ENCODE results near the gene FEM1C. TPM values are rescaled to one million over a fixed set of nuclear protein-coding genes. Genes with fewer than 3 reads are reported as not detected.

The FEM1C gene
- total RNA-seq, 1 donor from 2014 or later: 16.3 TPM

DNA sequence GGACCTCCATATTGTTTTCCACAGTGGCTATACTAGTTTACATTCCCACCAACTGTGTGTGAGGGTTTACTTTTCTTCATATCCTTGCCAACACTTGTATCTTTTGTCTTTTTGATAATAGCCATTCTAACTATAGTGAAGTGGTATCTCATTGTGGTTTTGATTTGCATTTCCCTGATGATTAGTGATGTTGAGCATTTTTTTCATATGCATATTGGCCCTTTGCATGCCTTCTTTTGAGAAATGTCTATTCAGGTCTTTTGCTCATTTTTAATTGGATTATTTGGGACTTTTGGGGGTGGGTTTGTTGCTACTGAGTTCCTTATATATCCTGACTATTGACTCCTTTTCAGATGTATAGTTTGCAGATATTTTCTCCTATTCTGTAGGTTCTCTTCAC, 44.4 kb downstream of the FEM1C start:
- Mint-ChIP-seq H3K36me3 (ENCODE audit: low read depth) (no peaks in the 10 kb centered on the region), H3K9me3 (peaks cover 6% of the 10 kb centered on the region), H3K27me3 (ENCODE audit: low read depth) (no peaks in the 10 kb centered on the region), H3K27ac (ENCODE audit: unreplicated experiment) (no peak overlapping the region), H3K4me1 (no peaks in the 10 kb centered on the region), H3K4me3 (no peak overlapping the region)
- TF ChIP-seq, protein P1, sequence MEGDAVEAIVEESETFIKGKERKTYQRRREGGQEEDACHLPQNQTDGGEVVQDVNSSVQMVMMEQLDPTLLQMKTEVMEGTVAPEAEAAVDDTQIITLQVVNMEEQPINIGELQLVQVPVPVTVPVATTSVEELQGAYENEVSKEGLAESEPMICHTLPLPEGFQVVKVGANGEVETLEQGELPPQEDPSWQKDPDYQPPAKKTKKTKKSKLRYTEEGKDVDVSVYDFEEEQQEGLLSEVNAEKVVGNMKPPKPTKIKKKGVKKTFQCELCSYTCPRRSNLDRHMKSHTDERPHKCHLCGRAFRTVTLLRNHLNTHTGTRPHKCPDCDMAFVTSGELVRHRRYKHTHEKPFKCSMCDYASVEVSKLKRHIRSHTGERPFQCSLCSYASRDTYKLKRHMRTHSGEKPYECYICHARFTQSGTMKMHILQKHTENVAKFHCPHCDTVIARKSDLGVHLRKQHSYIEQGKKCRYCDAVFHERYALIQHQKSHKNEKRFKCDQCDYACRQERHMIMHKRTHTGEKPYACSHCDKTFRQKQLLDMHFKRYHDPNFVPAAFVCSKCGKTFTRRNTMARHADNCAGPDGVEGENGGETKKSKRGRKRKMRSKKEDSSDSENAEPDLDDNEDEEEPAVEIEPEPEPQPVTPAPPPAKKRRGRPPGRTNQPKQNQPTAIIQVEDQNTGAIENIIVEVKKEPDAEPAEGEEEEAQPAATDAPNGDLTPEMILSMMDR (conservative IDR thresholded peaks at IDR 0.05): no peak
- DNase-seq (ENCODE audit: low read depth, low spot score): no peak

DNA sequence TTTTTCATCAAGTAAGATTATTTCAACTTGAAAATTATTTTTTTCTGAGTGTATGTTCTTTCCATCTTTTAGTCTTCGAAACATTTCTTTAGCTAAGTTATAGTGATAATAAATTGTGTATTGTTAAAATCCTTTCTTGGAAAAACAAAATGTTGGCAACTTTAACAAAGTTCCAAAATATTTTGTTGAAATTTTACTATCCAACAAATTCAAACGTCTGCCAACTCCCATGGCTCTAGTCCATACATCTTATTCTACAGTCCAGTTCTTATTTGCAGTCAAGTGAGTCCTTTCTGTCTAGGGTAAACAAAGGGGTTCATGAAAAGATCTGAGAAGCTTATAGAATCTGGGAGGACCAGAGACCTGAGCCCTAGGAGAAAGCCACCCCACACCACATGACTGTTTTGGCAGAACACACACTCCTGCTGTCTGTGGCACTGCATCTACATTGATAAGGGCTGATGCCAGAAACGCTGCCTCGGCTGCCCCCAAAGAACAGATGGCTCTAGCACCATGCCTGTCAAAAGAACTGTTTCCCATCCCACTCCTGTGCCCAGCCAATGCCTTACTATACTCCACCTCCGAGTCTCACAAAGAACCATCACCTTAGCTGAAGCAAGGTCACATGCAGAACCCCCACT, 47.5 kb downstream of the FEM1C start:
- H3K9me3 Mint-ChIP-seq: peaks cover 4% of the 10 kb centered on the region
- TF ChIP-seq, protein P1 (conservative IDR thresholded peaks at IDR 0.05): no peak

DNA sequence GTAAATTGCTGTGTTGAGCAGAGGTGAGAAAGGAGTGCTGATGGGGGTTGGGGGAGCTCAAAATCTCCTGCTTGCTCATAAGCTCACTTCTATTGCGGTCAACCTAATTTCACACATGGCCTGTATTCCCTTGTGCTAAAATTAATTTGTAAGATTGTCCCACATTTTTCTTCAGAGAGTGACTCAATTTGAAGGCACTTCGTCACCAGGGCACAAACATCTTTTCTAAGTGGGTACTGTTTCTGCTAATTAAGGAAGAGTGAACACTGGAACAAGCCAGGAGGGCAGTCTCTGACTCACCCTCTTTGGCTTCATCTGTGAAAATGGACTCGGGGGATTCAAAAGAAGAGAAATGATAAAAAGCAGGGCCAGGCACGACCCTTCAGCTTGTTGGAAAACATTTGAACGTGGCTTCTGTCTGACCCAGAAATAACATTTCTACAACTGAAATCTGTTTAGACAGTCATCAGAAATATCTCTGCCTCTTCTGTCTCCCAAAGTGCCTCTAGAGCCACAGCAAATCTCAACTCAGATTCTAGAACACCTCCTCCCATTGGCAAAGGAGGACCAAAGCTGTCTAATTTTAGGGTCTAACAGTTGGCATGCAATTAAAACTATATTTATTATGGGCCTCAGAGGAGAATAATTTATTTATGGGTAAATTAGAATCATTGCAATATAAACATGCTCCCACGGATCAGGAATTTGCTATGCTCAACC, 49.8 kb downstream of the FEM1C start:
- Mint-ChIP-seq H3K27me3 (ENCODE audit: low read depth) (peaks cover 6% of the 10 kb centered on the region), H3K27ac (ENCODE audit: unreplicated experiment) (no peak overlapping the region), H3K36me3 (ENCODE audit: low read depth) (no peaks in the 10 kb centered on the region)

More for the DNA sequence above, 47.5 kb downstream of the FEM1C start:
- H3K27me3 Mint-ChIP-seq (ENCODE audit: low read depth): peaks cover 6% of the 10 kb centered on the region
- no peak overlapping the region for H3K27ac Mint-ChIP-seq (ENCODE audit: unreplicated experiment)
- H3K36me3 Mint-ChIP-seq (ENCODE audit: low read depth): no peaks in the 10 kb centered on the region
- no peak for DNase-seq (ENCODE audit: low read depth, low spot score)
- H3K4me3 Mint-ChIP-seq: no peak overlapping the region
- no peaks in the 10 kb centered on the region for H3K4me1 Mint-ChIP-seq

DNA sequence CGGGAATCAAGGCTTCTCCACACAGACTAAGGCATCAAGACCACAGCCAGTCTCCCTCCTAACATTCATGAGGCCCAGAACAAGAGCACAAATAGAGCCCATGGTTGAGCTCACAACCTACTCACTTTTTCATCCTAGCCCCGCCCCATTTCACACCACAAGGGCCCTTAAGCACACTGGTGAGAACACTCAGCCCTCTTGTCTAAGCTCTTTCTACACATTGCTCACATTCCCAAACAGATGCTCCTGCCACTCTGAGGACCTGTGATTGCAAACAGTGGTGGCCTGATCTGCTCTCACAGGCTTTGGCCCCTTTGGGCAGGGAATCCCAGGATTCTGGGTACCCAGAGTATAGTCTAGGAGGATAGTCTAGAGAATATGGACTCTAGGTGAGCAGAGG, 54.0 kb downstream of the FEM1C start:
- Mint-ChIP-seq H3K9me3 (no peaks in the 10 kb centered on the region), H3K27me3 (ENCODE audit: low read depth) (peaks cover 6% of the 10 kb centered on the region), H3K4me1 (peaks cover 5% of the 10 kb centered on the region), H3K36me3 (ENCODE audit: low read depth) (no peaks in the 10 kb centered on the region), H3K4me3 (no peak overlapping the region), H3K27ac (ENCODE audit: unreplicated experiment) (no peak overlapping the region)
- TF ChIP-seq, protein P1 (conservative IDR thresholded peaks at IDR 0.05): no peak
- no peak for DNase-seq (ENCODE audit: low read depth, low spot score)

More for the DNA sequence above, 49.8 kb downstream of the FEM1C start:
- no peaks in the 10 kb centered on the region for H3K9me3 Mint-ChIP-seq
- TF ChIP-seq, protein P1 (conservative IDR thresholded peaks at IDR 0.05): no peak
- no peak for DNase-seq (ENCODE audit: low read depth, low spot score)
- H3K4me3 Mint-ChIP-seq: no peak overlapping the region
- no peaks in the 10 kb centered on the region for H3K4me1 Mint-ChIP-seq

DNA sequence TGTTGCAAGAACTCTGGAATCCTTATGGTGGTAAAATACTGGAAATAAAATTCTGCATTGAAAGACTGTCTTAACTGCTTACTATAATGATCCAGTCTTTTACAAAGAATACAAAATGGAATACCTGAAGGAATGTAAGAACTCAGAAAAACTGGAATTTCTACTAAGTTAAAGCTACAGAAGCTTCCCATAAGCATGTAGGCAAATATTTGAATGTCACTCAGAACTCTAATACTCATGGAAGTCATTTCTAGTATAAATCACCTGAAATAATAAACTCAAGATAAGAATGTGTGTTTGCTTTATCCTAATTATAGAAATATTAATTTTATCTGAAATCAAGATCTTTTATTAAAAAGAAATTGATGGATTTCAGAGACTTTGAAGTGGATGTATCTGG, 54.8 kb downstream of the FEM1C start:
- TF ChIP-seq, protein P1 (conservative IDR thresholded peaks at IDR 0.05): no peak
- DNase-seq (ENCODE audit: low read depth, low spot score): no peak
- Mint-ChIP-seq H3K27ac (ENCODE audit: unreplicated experiment) (no peak overlapping the region), H3K27me3 (ENCODE audit: low read depth) (peaks cover 6% of the 10 kb centered on the region), H3K4me1 (peaks cover 5% of the 10 kb centered on the region), H3K36me3 (ENCODE audit: low read depth) (no peaks in the 10 kb centered on the region), H3K4me3 (no peak overlapping the region), H3K9me3 (no peaks in the 10 kb centered on the region)
